AG10803 (cell line): Measurements from ENCODE around the gene REXO4.

Experiments used
- DNase-seq: peaks from one replicate; pipeline ENCODE4 v3.0.0; 2010; ENCODE audit warnings: low read depth
- H3K4me3 ChIP-seq: 2 replicates; pipeline ENCODE4 v1.5.1; 2011; ENCODE audit warnings: mild to moderate bottlenecking, low read length, control low read depth
- CTCF ChIP-seq: conservative IDR thresholded peaks from 2 replicates; pipeline ENCODE4 v1.5.1; 2011; ENCODE audit warnings: mild to moderate bottlenecking, low read length, control low read depth, inconsistent platforms

REXO4 gene

GRCh38 chr9:133461975-133462374, 44.2 kb upstream of the REXO4 start:
- DNase-seq: no peak

GRCh38 chr9:133460405-133461175, 42.8 kb upstream of the REXO4 start:
- TF ChIP-seq CTCF: no peak
- DNase-seq: peak; percentile 7
- H3K4me3 ChIP-seq: peak overlapping the region; percentile 80

More at GRCh38 chr9:133461975-133462374, 44.2 kb upstream of the REXO4 start:
- H3K4me3 ChIP-seq: no peak overlapping the region
- no peak for TF ChIP-seq CTCF

GRCh38 chr9:133459476-133460404, 41.9 kb upstream of the REXO4 start, which contains the start of gene CACFD1:
Gene CACFD1, plus strand, starts transcription at chr9:133459978. Its CDS starts 89 bp downstream, at chr9:133460067.
- H3K4me3 ChIP-seq: peak within 1 kb of the TSS; percentile 80
- DNase-seq: peak; percentile 83
- no peak for TF ChIP-seq CTCF

- TF ChIP-seq CTCF: no peak
- no peak for DNase-seq
- no peak overlapping the region for H3K4me3 ChIP-seq
Measured at GRCh38 chr9:133458643-133459312, 41.0 kb upstream of the REXO4 start.

- TF ChIP-seq CTCF: no peak
- no peak overlapping the region for H3K4me3 ChIP-seq
- no peak for DNase-seq
Measured at GRCh38 chr9:133457748-133458147, 39.9 kb upstream of the REXO4 start.

GRCh38 chr9:133457233-133457632, 39.4 kb upstream of the REXO4 start:
- no peak for TF ChIP-seq CTCF

More at GRCh38 chr9:133457233-133457632, 39.4 kb upstream of the REXO4 start:
- no peak overlapping the region for H3K4me3 ChIP-seq
- DNase-seq: no peak
